HepG2 (cell line): ENCODE data around the gene SBNO2. TPM values are rescaled to one million over a fixed set of nuclear protein-coding genes. Genes with fewer than 3 reads are reported as not detected.

Experiments
- ATAC-seq: fragments of 200-7000 bp; cut with Tn5 transposase; 3 replicates; pipeline ENCODE4 v1.9.1; 2020; ENCODE audit warnings: mild to moderate bottlenecking, moderate library complexity
- BruUV-seq: library from RNA; stranded (reverse); fragments of 400-500 nt; replicated peaks from 2 replicates; lab custom pipeline; 2021; lab: Mats Ljungman, UMichigan
- CTCF ChIA-PET: fragments of 300-600 bp; formaldehyde crosslinking; extraction: SDS; loops from one replicate; lab custom pipeline; 2021; ENCODE audit warnings: low total read pairs, inconsistent platforms, low intra/inter-chr PET ratio; lab: Yijun Ruan, JAX
- POLR2A ChIA-PET: fragments of 350-600 bp; sonication (Branson Sonifier 250); formaldehyde crosslinking; loops from one replicate; lab custom pipeline; 2020; ENCODE audit warnings: antibody characterized with exemption, inconsistent platforms; lab: Yijun Ruan, JAX
- DNase-seq: peaks from one replicate; pipeline ENCODE4 v3.0.0-alpha.2; 2015; ENCODE audit warnings: low spot score
- FAIRE-seq: peaks from 3 replicates; lab custom pipeline; 2011; peaks lifted over from hg19 to GRCh38; lab: Jason Lieb, UNC
- H2AFZ ChIP-seq: one replicate; pipeline ENCODE4 v1.6.1; 2011; ENCODE audit warnings: low read length, inconsistent platforms
- H3K27ac ChIP-seq: fragments of 300-600 bp; 3 replicates; pipeline ENCODE4 v1.8.0; 2011; ENCODE audit warnings: mixed run types, mild to moderate bottlenecking, mixed read lengths, low read length, inconsistent platforms; ENCODE audit not compliant: insufficient read depth; ENCODE audit errors: extremely low read length
- H3K27me3 ChIP-seq, 2 experiments: fragments of 200-600 bp in 1 of 2; 2 replicates in 1 of 2; 3 replicates in 1 of 2; pipeline versions ENCODE4 v1.6.0 to v1.8.0; 2011; ENCODE audit warnings: low read length in 2 of 2, mild to moderate bottlenecking in 2 of 2, moderate library complexity in 2 of 2, inconsistent platforms in 1 of 2; ENCODE audit not compliant: insufficient read depth in 2 of 2, control insufficient read depth in 1 of 2
- H3K36me3 ChIP-seq, 2 experiments: fragments of 200-600 bp in 1 of 2; replicated peaks in 1 of 2; 2 replicates in 1 of 2; 3 replicates in 1 of 2; pipeline versions ENCODE4 v1.5.1 to v1.8.0; 2011; ENCODE audit warnings: low read length in 2 of 2, inconsistent platforms in 1 of 2; ENCODE audit not compliant: insufficient read depth in 2 of 2, control insufficient read depth in 1 of 2
- H3K4me1 ChIP-seq: 2 replicates; pipeline ENCODE4 v1.5.1; 2012; ENCODE audit warnings: low read length, inconsistent platforms; ENCODE audit not compliant: insufficient read depth
- H3K4me2 ChIP-seq: 2 replicates; pipeline ENCODE4 v1.6.0; 2011; ENCODE audit warnings: low read depth, low read length, inconsistent platforms
- H3K4me3 ChIP-seq, 3 experiments: fragments of 200-600 bp in 1 of 3; sonication (generic), shearing (Covaris generic) in 1 of 3; replicated peaks in 1 of 3; 2 replicates each; pipeline ENCODE4 v1.5.1; 2011 to 2016; ENCODE audit warnings: low read length in 3 of 3, inconsistent platforms in 2 of 3, low read depth in 2 of 3, mild to moderate bottlenecking in 2 of 3, control low read depth in 1 of 3, mixed read lengths in 1 of 3; ENCODE audit not compliant: insufficient read depth in 1 of 3
- H3K79me2 ChIP-seq: one replicate; pipeline ENCODE4 v1.6.1; 2011; ENCODE audit warnings: low read length, inconsistent platforms; ENCODE audit not compliant: insufficient read depth
- H3K9ac ChIP-seq: 2 replicates; pipeline ENCODE4 v1.6.0; 2011; ENCODE audit warnings: mild to moderate bottlenecking, low read depth, low read length, inconsistent platforms; ENCODE audit not compliant: insufficient read depth
- H3K9me3 ChIP-seq: 2 replicates; pipeline ENCODE4 v1.5.1; 2012; ENCODE audit warnings: mild to moderate bottlenecking, low read length
- H4K20me1 ChIP-seq: 2 replicates; pipeline ENCODE4 v1.6.0; 2011; ENCODE audit warnings: inconsistent platforms, mild to moderate bottlenecking, low read length, moderate library complexity; ENCODE audit not compliant: insufficient read depth
- GABPA ChIP-seq, 2 experiments: IDR thresholded peaks; 2 replicates each; pipeline ENCODE4 v1.6.1; 2011 to 2016; ENCODE audit warnings: low read depth in 2 of 2, low read length in 1 of 2, missing biosample characterization in 1 of 2, missing genetic modification characterization in 1 of 2
- GABPB1 ChIP-seq: IDR thresholded peaks from 2 replicates; pipeline ENCODE4 v1.6.1; 2016; ENCODE audit warnings: mild to moderate bottlenecking, missing genetic modification reagents, moderate library complexity, missing compliant biosample characterization
- GATA4 ChIP-seq: sonication (generic); IDR thresholded peaks from 2 replicates; pipeline ENCODE4 v1.6.1; 2016; ENCODE audit warnings: antibody characterized with exemption, low read depth, borderline replicate concordance
- MTERF4 ChIP-seq: sonication (generic); formaldehyde crosslinking; IDR thresholded peaks from 2 replicates; pipeline ENCODE4 v1.8.0; 2023; ENCODE audit warnings: mild to moderate bottlenecking, missing genetic modification reagents
- NFKBIZ ChIP-seq: IDR thresholded peaks from 2 replicates; pipeline ENCODE4 v1.6.1; 2018; ENCODE audit warnings: missing genetic modification reagents, missing compliant biosample characterization
- PAX8 ChIP-seq: sonication (generic); formaldehyde crosslinking; IDR thresholded peaks from 2 replicates; pipeline ENCODE4 v1.8.0; 2022; ENCODE audit warnings: mild to moderate bottlenecking, missing genetic modification reagents, borderline replicate concordance
- RBM39 ChIP-seq: fragments of 200-400 bp; formaldehyde crosslinking; IDR thresholded peaks from one replicate; pipeline ENCODE4 v1.6.1; 2018; ENCODE audit warnings: antibody characterized with exemption, mild to moderate bottlenecking, low read depth, low read length; ENCODE audit not compliant: poor library complexity, severe bottlenecking
- RXRA ChIP-seq: sonication (generic); formaldehyde crosslinking; IDR thresholded peaks from 2 replicates; pipeline ENCODE4 v1.5.1; 2020; ENCODE audit warnings: missing genetic modification reagents
- SCMH1 ChIP-seq: sonication (generic); formaldehyde crosslinking; IDR thresholded peaks from 2 replicates; pipeline ENCODE4 v1.9.0; 2021; ENCODE audit warnings: missing genetic modification reagents, mild to moderate bottlenecking, borderline replicate concordance
- SYNCRIP ChIP-seq: fragments of 200-400 bp; formaldehyde crosslinking; IDR thresholded peaks from 2 replicates; pipeline ENCODE4 v1.6.1; 2018; ENCODE audit warnings: mild to moderate bottlenecking, low read depth, low read length; ENCODE audit not compliant: insufficient read depth
- TSC22D2 ChIP-seq: sonication (generic); formaldehyde crosslinking; IDR thresholded peaks from 2 replicates; pipeline ENCODE4 v1.5.1; 2020; ENCODE audit warnings: missing genetic modification reagents, mild to moderate bottlenecking, borderline replicate concordance
- ZBTB3 ChIP-seq: sonication (generic); formaldehyde crosslinking; IDR thresholded peaks from 2 replicates; pipeline ENCODE4 v1.4.0; 2020; ENCODE audit warnings: low read depth, mild to moderate bottlenecking, moderate library complexity, missing genetic modification reagents, borderline replicate concordance
- ZMAT5 ChIP-seq: sonication (generic); formaldehyde crosslinking; IDR thresholded peaks from 2 replicates; pipeline ENCODE4 v1.5.0; 2020; ENCODE audit warnings: mild to moderate bottlenecking, low read depth, missing genetic modification reagents, borderline replicate concordance
- ZNF30 ChIP-seq: sonication (generic); formaldehyde crosslinking; IDR thresholded peaks from 2 replicates; pipeline ENCODE4 v1.5.0; 2020; ENCODE audit warnings: mild to moderate bottlenecking, missing genetic modification reagents
- ZNF335 ChIP-seq: sonication (generic); formaldehyde crosslinking; IDR thresholded peaks from 2 replicates; pipeline ENCODE4 v1.4.0; 2020; ENCODE audit warnings: missing genetic modification reagents
- ZNF34 ChIP-seq: sonication (generic); formaldehyde crosslinking; IDR thresholded peaks from 2 replicates; pipeline ENCODE4 v1.4.0; 2020; ENCODE audit warnings: mild to moderate bottlenecking, missing genetic modification reagents, borderline replicate concordance
- WGBS: methylation state at CpG from one replicate; pipeline ENCODE4 v1.1.6; 2017; ENCODE audit warnings: low lambda C conversion rate; 5-methylcytosine and 5-hydroxymethylcytosine counted together
- in situ Hi-C: cut with HindIII; loops from 2 replicates; pipeline ENCODE4 v1.10.0; 2017; ENCODE audit warnings: low pct_unique_long_range_greater_than_20kb; ENCODE audit not compliant: extremely low pct_ligation_motif_present
- intact Hi-C: fragments of 100-400 bp; cut with micrococcal nuclease; formaldehyde crosslinking; loops from one replicate; pipeline ENCODE4 v1.10.0; 2022; ENCODE audit not compliant: unreplicated experiment
- polyA plus RNA-seq, 8 experiments: library from polyadenylated mRNA; depleted of rRNA in 3 of 8; stranded (reverse) in 7 of 8; unstranded in 1 of 8; fragments of >200 nt; fragmentation: Illumina TruSeq in 4 of 8; extraction: Trizol in 4 of 8; gene quantifications; 2 replicates each; pipeline versions ENCODE4 v1.2.1 to v1.2.3, GENCODE V29; 2011 to 2016; ENCODE audit warnings: low read depth in 4 of 8, missing spikeins in 1 of 8, mixed read lengths in 1 of 8; ENCODE audit not compliant: insufficient read depth in 1 of 8
- total RNA-seq, 5 experiments: library from RNA; depleted of rRNA; stranded (reverse); fragments of >200 nt; fragmentation: Illumina TruSeq; extraction: Trizol; gene quantifications; 2 replicates each; pipeline ENCODE4 v1.2.3, GENCODE V29; 2016; ENCODE audit warnings: low read depth in 1 of 5
- TF ChIP-seq, protein P1 (sequence below): sonication (generic); formaldehyde crosslinking; IDR thresholded peaks from 2 replicates; pipeline ENCODE4 v1.4.0; 2020; ENCODE audit warnings: missing genetic modification reagents

Gene SBNO2
- total and polyA plus RNA-seq, 2 of the 13 experiments (the other 11 are each of a cell fraction or from before 2014, with no cell fraction given) = 8.6 to 10.4 TPM

- TF ChIP-seq TSC22D2 (CRISPR knock-in tag) = no peak
- TF ChIP-seq, protein P1, sequence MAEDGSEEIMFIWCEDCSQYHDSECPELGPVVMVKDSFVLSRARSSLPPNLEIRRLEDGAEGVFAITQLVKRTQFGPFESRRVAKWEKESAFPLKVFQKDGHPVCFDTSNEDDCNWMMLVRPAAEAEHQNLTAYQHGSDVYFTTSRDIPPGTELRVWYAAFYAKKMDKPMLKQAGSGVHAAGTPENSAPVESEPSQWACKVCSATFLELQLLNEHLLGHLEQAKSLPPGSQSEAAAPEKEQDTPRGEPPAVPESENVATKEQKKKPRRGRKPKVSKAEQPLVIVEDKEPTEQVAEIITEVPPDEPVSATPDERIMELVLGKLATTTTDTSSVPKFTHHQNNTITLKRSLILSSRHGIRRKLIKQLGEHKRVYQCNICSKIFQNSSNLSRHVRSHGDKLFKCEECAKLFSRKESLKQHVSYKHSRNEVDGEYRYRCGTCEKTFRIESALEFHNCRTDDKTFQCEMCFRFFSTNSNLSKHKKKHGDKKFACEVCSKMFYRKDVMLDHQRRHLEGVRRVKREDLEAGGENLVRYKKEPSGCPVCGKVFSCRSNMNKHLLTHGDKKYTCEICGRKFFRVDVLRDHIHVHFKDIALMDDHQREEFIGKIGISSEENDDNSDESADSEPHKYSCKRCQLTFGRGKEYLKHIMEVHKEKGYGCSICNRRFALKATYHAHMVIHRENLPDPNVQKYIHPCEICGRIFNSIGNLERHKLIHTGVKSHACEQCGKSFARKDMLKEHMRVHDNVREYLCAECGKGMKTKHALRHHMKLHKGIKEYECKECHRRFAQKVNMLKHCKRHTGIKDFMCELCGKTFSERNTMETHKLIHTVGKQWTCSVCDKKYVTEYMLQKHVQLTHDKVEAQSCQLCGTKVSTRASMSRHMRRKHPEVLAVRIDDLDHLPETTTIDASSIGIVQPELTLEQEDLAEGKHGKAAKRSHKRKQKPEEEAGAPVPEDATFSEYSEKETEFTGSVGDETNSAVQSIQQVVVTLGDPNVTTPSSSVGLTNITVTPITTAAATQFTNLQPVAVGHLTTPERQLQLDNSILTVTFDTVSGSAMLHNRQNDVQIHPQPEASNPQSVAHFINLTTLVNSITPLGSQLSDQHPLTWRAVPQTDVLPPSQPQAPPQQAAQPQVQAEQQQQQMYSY = no peak
These were observed 79.5 kb downstream of the SBNO2 start (continued) for GRCh38 chr19:1094655-1094977.

- Histone ChIP-seq H3K27ac (peak overlapping the region; percentile 57), H3K9me3 (no peaks in the 10 kb centered on the region), H3K4me1 (peaks cover 43% of the 10 kb centered on the region), H3K27me3 (no peaks in the 10 kb centered on the region; a peak in 1 of 5 replicates), H2AFZ (no peak overlapping the region), H3K4me2 (peak overlapping the region; percentile 89), H4K20me1 (peaks cover 16% of the 10 kb centered on the region), H3K9ac (peak overlapping the region; percentile 92), H3K4me3 (peak overlapping the region; percentile 91 to 99 (median 97)), H3K79me2 (peaks cover 30% of the 10 kb centered on the region), H3K36me3 (peaks cover 12 to 28% of the 10 kb centered on the region in 2 experiments)
- intact Hi-C loops (no loop called here), in situ Hi-C loops (no loop called here)
- ATAC-seq (peak; percentile 4), FAIRE-seq (no peak), DNase-seq (peak; percentile 29)
- CTCF ChIA-PET = no interaction called here
- WGBS = under 1% methylated on average over 26 of the region's 32 CpGs
- no TSS peak for BruUV-seq
- POLR2A ChIA-PET = interaction anchor here (0.7 to 2.6 kb wide), 9 partner anchors 9 to 68 kb away, joined by 3 to 9 read pairs (median 4); partner anchors contain the start of gene CNN2
- peak; percentile 84 for TF ChIP-seq GABPB1
- TF ChIP-seq NFKBIZ = no peak
- no peak for TF ChIP-seq ZNF30
- TF ChIP-seq ZBTB3 (CRISPR knock-in tag) = no peak
- no peak for TF ChIP-seq ZMAT5 (CRISPR knock-in tag)
- no peak for TF ChIP-seq RBM39
- no peak for TF ChIP-seq SYNCRIP
- no peak for TF ChIP-seq ZNF34
- no peak for TF ChIP-seq SCMH1 (CRISPR knock-in tag)
- TF ChIP-seq MTERF4 (CRISPR knock-in tag) = 0 out of 2 replicates have a peak, but pooled peaks have one; percentile 49
- TF ChIP-seq PAX8 (CRISPR knock-in tag) = no peak
- TF ChIP-seq ZNF335 (CRISPR knock-in tag) = peak; percentile 94
- TF ChIP-seq RXRA (CRISPR knock-in tag) = peak; percentile 44
- TF ChIP-seq GABPA (IDR thresholded peaks at IDR 0.05; ENCODE audit: low read depth, low read length) = peak; percentile 37; the same call in 1 of the 2 replicates
- TF ChIP-seq GABPA (CRISPR knock-in tag; IDR thresholded peaks at IDR 0.05; ENCODE audit: low read depth) = peak; percentile 78
- TF ChIP-seq GATA4 = no peak
These were observed 80.1 kb downstream of the SBNO2 start for GRCh38 chr19:1093811-1094553.
